Superior temporal gyrus (tissue), 1 donor: Measurements from ENCODE around the gene PIGM.

Experiments used
- DNase-seq: peaks from one replicate; pipeline ENCODE4 v3.0.0-alpha.2; 2016; ENCODE audit errors: extremely low spot score

Gene PIGM

DNA sequence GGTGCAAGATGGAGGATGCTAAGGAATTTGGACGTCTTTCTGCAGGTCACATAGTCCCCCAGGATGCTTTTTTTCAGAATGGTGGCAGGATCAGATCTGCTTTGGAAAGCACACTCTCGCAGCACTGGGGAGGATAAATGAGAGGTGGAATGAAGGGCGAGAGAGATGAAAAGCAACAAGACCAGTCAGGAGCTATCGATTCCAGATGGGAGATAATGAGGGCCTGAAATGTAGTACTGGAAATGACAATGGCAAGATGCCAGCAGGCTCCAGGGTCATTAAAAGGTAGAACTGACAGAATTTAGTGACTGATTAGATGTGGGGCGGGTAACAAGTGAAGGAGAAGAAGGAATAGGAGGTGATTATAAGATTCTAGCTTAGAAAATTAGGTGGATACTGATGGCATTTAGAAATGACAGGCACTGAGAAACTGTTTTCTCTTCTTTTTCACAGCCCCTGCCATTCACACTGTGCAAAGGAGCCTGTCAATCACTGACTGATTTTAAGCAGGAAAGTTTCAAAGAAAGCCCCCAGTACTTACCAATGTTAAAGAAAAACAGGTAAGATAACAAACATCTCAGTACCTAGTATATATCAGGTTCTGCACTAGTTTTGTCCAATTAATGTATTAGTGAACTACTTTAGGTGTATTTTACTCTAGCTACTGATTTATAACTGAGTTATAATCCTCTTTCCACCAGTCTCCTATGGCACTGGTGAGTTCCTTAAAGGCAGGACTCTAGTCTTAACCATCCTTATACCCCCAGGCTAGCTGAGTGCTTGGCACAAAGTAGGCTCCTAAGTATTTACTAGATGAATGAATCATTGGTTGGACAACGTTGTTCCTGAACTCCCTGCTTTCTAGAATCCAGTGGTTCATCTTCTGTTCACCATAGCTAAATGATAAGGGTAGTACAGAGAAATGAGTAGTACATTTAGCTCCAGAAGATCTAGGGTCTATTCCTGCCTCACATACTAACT is 9.2 kb downstream of the PIGM start:
- DNase-seq = no peak

- no peak for DNase-seq
Measured at GRCh38 chr1:160021376-160022074, 10.3 kb downstream of the PIGM start.

- no peak for DNase-seq
Measured at GRCh38 chr1:160020196-160020595, 11.6 kb downstream of the PIGM start.

DNA sequence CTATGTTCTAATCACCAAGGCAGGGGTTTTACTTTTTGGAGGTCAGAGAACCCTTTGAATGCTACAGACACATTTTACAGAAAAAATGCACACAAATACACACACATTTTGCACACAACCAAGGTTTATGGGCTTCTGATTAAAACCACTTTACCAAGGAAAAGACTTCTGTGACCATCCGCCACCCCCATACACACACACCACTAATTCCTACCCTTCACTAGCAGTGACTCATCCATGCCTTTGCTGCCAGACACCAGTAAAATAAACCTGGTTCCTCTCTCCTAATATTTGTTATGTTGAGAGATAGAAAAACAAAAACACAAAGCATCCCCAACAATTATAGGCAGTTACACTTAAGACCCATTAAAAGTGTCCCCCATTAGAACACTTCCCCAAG is 12.9 kb downstream of the PIGM start:
- no peak for DNase-seq

- DNase-seq = no peak
Measured at GRCh38 chr1:160018347-160018746, 13.4 kb downstream of the PIGM start.

GRCh38 chr1:160017592-160017991 is 14.2 kb downstream of the PIGM start:
- DNase-seq = no peak

- DNase-seq = no peak
Measured at GRCh38 chr1:160011781-160012180, 20.0 kb downstream of the PIGM start.

DNA sequence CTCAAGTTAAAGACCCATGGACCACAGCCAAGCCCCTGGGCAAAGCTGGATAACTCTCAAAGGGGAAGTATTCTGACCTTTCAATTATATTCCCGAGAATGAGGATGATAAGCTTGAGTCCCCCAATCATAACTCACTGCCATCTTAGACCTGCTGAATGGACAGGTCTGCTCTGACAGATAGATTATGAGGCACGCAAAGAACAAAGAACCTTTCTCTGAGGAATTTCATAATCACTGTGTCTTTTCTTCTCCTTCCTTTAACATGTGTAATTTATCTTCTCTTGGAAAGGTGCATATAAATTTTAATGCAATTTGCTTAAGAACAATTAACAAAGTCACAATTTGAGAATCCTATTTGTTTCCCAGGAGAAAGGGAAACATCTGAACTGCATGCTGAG is 22.0 kb downstream of the PIGM start:
- DNase-seq = no peak

DNA sequence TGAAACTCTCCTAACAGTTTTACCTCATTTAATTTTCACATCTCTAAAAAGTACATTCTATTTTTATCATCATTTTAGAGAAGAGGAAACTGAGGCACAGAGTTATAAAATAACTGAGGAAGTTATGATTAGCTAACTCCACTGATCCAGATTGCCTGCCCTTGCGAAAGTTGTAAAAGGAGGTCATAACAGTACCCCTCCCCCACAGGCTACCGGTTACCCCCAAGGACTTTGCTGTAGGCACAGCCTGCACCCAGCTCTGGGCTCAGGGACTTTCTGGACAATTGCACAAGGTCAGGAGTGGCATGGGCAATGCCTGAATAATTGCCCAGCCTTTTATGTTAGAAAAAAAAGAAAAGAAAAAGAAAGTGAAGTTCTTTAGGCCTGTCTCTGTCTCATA is 22.7 kb downstream of the PIGM start:
- DNase-seq = no peak

- peak; percentile 84 for DNase-seq
Measured at GRCh38 chr1:160007577-160008200, 24.1 kb downstream of the PIGM start.

GRCh38 chr1:160006312-160006940 is 25.4 kb downstream of the PIGM start:
- peak; percentile 31 for DNase-seq

- no peak for DNase-seq
Measured at GRCh38 chr1:160005070-160005469, 26.7 kb downstream of the PIGM start.

DNA sequence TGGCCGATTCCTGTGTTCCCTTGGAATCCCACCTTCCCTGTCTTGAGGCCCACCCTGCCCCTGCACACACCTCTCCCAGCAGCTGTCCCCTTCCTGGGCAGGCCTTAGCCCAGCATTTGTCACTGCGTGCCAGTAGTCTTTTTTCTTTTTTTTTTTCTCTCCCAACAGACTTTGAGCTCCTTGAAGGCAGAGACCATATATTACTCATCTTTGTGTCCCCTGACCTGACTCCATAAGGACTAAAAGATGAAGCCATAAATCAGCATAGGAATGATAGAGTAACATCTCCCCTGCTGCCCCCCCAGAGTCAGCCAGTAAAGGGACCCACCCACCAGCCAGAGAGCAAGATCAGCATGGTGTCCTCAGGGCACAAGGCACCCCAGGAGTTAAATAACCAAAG is 27.4 kb downstream of the PIGM start:
- DNase-seq = no peak

DNA sequence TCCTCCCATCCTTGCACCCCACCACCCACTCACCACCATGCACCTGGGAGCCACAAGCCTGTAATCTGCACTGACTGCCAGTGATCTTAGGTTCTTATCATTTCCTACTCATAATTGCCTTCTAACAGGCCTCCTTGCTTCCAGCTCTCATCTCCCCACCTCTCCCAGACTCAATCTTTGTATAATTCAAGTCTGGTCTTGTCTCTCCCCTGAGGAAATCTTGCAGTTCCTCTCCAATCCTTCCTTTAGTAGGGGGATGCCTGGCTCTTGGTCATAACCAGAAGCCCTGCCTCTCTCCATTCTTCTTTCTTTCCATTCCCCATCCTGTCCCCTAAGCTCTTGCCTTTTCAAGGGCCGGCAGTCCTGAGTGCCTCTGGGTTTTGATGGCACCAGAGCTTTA is 27.8 kb downstream of the PIGM start:
- no peak for DNase-seq

GRCh38 chr1:160001440-160001839 is 30.4 kb downstream of the PIGM start:
- no peak for DNase-seq

DNA sequence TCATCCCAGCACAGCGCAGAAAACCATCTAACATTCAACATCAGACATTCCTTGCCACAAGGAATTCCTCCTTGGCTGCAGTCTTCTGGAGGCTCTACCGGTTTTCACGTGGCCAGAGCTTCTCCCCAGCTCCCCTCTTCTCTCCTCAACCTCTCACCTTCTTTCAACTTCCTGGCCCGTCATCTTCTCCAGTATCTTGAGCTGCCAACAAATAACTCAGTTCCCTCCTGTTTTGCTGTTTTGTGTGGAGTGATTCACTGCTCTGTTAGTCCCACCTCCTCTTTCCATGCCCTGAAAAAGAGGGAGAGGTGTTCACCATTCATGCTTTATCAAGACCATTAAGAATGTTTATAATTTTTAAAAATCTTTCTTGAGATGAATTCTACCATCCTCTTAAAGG is 32.6 kb downstream of the PIGM start:
- no peak for DNase-seq

GRCh38 chr1:159996653-159997052 is 35.1 kb downstream of the PIGM start:
- no peak for DNase-seq

DNA sequence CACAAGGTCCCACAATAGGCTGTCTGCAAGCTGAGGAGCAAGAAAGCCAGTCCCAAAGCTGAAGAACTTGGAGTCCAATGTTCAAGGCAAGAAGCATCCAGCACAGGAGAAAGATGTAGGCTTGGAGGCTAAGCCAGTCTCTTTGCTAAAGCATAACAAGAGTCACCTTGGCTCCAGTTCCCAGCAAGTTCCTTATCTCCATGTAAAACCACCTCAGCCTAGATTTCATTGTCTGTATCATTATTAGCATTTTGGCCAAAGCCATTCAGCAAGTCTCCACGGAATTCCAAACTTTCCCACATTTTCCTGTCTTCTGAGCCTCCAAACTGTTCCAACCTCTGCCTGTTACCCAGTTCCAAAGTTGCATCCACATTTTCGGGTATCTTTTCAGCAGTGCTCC is 36.9 kb downstream of the PIGM start:
- no peak for DNase-seq

GRCh38 chr1:159993911-159994310 is 37.9 kb downstream of the PIGM start:
- no peak for DNase-seq

DNA sequence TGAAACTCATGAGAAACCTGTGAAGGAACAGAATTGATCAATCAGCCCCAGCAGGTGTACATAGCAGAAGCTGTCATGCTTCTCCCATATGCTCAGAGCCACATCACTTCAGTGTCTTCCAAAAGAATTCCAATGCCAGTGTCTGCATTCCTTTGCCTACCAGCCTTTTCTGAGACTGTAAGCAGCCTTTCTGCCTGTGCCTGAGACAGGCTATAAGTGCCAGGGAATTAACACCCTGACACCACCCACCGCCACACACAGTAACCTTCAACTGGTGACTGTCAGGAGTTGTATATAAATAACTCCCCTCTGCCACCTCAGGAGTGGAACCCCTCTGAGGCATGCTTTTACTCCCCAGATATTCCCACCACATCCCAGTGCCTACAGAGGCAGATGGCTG is 39.6 kb downstream of the PIGM start:
- DNase-seq = no peak

DNA sequence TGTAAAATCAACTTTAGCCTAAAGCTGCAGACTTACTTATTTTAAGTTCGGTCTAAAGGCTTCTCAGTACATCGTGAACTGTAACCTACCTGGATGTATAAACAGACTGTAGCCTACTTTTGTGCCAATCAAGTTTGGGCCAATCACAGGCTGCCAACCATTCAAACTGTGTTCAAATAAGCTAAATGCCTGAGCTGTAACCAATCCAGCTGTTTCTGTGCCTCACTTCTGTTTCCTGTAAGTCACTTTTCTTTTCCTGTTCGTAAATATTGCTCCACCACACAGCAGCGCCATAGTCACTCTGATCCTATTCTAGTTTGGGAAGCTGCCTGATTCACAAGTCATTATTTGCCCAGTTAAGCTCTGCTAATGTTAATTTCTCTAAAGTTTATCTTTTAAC is 40.3 kb downstream of the PIGM start:
- DNase-seq = no peak

DNA sequence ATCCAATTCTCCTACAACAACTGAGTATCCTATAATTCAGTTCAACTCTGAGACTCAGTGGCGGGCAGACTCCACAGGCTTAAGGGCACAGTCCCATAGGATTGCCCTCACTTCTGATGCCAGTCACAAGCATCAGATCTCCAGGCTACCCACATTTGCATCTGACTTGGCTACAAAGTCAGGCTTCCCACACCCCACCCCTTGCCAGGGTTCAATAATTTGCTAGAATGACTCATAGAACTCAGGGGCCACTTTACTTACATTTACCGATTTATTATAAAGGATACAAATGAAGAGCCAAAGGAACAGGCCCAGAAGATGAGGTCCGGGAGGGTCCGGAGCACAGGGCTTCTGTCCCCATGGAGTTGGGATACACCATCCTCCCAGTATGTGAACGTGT is 41.8 kb downstream of the PIGM start:
- DNase-seq = no peak
